ENCODE measurements around the gene F11.
"Not testable (repeated sequence)": the region's sequence is repeated elsewhere in the genome, so short reads cannot be mapped to it uniquely, and the experiment has no call there.

F11 gene

DNA sequence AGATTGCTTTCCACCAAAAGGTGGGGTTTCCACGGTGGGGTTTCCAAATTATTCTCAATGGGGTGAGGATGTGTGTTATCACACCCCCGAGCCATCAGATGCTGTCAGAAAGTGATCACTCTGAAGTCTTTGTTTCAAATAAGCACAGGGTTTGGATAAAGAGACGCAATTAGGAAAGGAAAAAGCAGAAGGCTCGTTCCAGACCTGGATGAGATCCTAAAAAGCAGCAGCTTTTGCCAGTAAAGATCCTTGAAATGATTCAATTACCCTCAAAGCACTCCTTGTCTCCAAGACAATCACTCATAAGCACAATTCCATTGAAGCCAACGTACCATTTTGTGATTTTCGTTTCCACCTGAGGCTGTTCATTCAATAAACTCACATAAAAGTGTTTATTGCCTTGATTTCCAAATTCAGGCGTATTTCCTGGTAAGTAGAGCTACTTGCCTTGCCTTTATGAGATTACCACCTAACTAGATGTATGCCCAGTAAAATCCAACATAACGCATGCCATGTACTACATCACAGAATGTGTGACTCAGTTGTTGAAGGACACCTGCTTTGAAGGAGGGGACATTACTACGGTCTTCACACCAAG, 5.2 kb downstream of the F11 start:
- no peak for DNase-seq
- H3K4me3 ChIP-seq (ENCODE audit: insufficient read depth, low read depth, low read length, poor library complexity, severe bottlenecking) = no peak overlapping the region
- no peak overlapping the region for H3K27ac ChIP-seq (ENCODE audit: insufficient read depth, low read length, poor library complexity, severe bottlenecking)
- H3K9me3 ChIP-seq (ENCODE audit: control insufficient read depth, low read length) = no peaks in the 10 kb centered on the region
- H3K36me3 ChIP-seq (ENCODE audit: control insufficient read depth, insufficient read depth, low read length) = no peaks in the 10 kb centered on the region
- no peaks in the 10 kb centered on the region for H3K4me1 ChIP-seq (ENCODE audit: control insufficient read depth, insufficient read depth, low read length, poor library complexity, severe bottlenecking)
- H3K27me3 ChIP-seq (replicated peaks; ENCODE audit: control insufficient read depth, insufficient read depth, low read length, poor library complexity, severe bottlenecking) = no peaks in the 10 kb centered on the region

DNA sequence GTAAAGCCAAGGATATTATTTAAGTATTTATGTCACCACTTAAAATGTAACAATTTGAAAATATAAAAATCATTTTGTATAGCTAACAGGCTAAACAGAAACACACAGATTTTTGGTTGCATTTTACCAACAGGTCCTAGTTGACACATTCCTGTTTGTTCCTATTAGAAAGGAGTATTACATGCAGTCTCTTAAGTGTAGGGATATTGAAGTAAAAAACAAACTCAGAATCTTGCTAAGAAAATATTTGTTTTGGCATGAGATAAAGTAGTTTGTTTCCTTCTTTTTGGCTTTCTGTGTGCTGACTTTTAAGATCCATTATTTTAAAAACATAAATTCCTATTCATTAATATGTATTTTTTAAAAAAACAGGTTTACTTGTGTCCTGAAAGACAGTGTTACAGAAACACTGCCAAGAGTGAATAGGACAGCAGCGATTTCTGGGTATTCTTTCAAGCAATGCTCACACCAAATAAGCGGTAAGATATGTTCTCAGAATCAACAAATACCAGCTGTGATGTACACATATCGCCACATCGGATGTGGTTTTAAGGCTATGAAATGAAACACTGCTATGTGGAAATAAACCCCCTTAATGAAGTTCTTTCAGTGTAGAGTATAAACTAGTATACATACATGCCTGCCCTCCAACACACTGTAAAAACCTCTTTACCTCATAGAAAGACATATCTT, 6.9 kb downstream of the F11 start:
- Histone ChIP-seq H3K4me1 (ENCODE audit: control insufficient read depth, insufficient read depth, low read length, poor library complexity, severe bottlenecking) (no peaks in the 10 kb centered on the region), H3K9me3 (ENCODE audit: control insufficient read depth, low read length) (no peaks in the 10 kb centered on the region), H3K27ac (ENCODE audit: insufficient read depth, low read length, poor library complexity, severe bottlenecking) (no peak overlapping the region), H3K27me3 (replicated peaks; ENCODE audit: control insufficient read depth, insufficient read depth, low read length, poor library complexity, severe bottlenecking) (no peaks in the 10 kb centered on the region), H3K36me3 (ENCODE audit: control insufficient read depth, insufficient read depth, low read length) (no peaks in the 10 kb centered on the region), H3K4me3 (ENCODE audit: insufficient read depth, low read depth, low read length, poor library complexity, severe bottlenecking) (no peak overlapping the region)
- DNase-seq = no peak

- H3K36me3 ChIP-seq (ENCODE audit: control insufficient read depth, insufficient read depth, low read length); H3K9me3 ChIP-seq (ENCODE audit: control insufficient read depth, low read length); H3K4me3 ChIP-seq (ENCODE audit: insufficient read depth, low read depth, low read length, poor library complexity, severe bottlenecking): not testable (repeated sequence)
Measured at GRCh38 chr4:186273392-186273789, 7.4 kb downstream of the F11 start.

GRCh38 chr4:186283311-186283710, 17.3 kb downstream of the F11 start:
- H3K27ac ChIP-seq (ENCODE audit: insufficient read depth, low read length, poor library complexity, severe bottlenecking) = no peak overlapping the region
- H3K4me3 ChIP-seq (ENCODE audit: insufficient read depth, low read depth, low read length, poor library complexity, severe bottlenecking) = no peak overlapping the region

More at GRCh38 chr4:186273392-186273789, 7.4 kb downstream of the F11 start:
- not testable (repeated sequence) for H3K27me3 ChIP-seq (replicated peaks; ENCODE audit: control insufficient read depth, insufficient read depth, low read length, poor library complexity, severe bottlenecking); H3K4me1 ChIP-seq (ENCODE audit: control insufficient read depth, insufficient read depth, low read length, poor library complexity, severe bottlenecking); H3K27ac ChIP-seq (ENCODE audit: insufficient read depth, low read length, poor library complexity, severe bottlenecking); DNase-seq

GRCh38 chr4:186285147-186285546, 19.2 kb downstream of the F11 start:
- Histone ChIP-seq H3K27me3 (replicated peaks; ENCODE audit: control insufficient read depth, insufficient read depth, low read length, poor library complexity, severe bottlenecking) (no peaks in the 10 kb centered on the region), H3K27ac (ENCODE audit: insufficient read depth, low read length, poor library complexity, severe bottlenecking) (no peak overlapping the region), H3K9me3 (ENCODE audit: control insufficient read depth, low read length) (no peaks in the 10 kb centered on the region), H3K4me1 (ENCODE audit: control insufficient read depth, insufficient read depth, low read length, poor library complexity, severe bottlenecking) (no peaks in the 10 kb centered on the region), H3K4me3 (ENCODE audit: insufficient read depth, low read depth, low read length, poor library complexity, severe bottlenecking) (no peak overlapping the region), H3K36me3 (ENCODE audit: control insufficient read depth, insufficient read depth, low read length) (no peaks in the 10 kb centered on the region)
- DNase-seq = no peak

More at GRCh38 chr4:186283311-186283710, 17.3 kb downstream of the F11 start:
- Histone ChIP-seq H3K4me1 (ENCODE audit: control insufficient read depth, insufficient read depth, low read length, poor library complexity, severe bottlenecking) (no peaks in the 10 kb centered on the region), H3K36me3 (ENCODE audit: control insufficient read depth, insufficient read depth, low read length) (no peaks in the 10 kb centered on the region), H3K27me3 (replicated peaks; ENCODE audit: control insufficient read depth, insufficient read depth, low read length, poor library complexity, severe bottlenecking) (no peaks in the 10 kb centered on the region), H3K9me3 (ENCODE audit: control insufficient read depth, low read length) (no peaks in the 10 kb centered on the region)
- DNase-seq = no peak

DNA sequence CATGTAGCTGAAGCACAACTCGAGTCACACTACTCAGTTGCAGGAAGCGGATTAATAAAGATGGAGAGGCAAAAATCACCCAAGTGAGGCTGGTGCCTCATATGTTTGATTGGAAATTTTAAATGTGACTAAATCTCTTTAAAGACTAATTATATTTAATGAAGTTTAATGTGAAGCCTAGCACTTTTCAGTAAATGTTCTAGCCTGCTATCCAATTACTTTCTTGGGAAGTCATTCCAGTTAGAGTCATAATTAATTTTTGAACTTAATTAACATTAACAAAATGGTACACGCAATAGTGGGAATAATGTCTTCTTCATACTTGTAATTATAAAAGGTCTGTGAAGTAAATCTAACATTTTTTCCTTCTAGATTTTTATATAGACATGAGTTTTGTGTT, 20.6 kb downstream of the F11 start:
- no peak for DNase-seq
- no peaks in the 10 kb centered on the region for H3K36me3 ChIP-seq (ENCODE audit: control insufficient read depth, insufficient read depth, low read length)
- no peaks in the 10 kb centered on the region for H3K27me3 ChIP-seq (replicated peaks; ENCODE audit: control insufficient read depth, insufficient read depth, low read length, poor library complexity, severe bottlenecking)
- H3K4me1 ChIP-seq (ENCODE audit: control insufficient read depth, insufficient read depth, low read length, poor library complexity, severe bottlenecking) = no peaks in the 10 kb centered on the region
- no peaks in the 10 kb centered on the region for H3K9me3 ChIP-seq (ENCODE audit: control insufficient read depth, low read length)
- no peak overlapping the region for H3K27ac ChIP-seq (ENCODE audit: insufficient read depth, low read length, poor library complexity, severe bottlenecking)
- H3K4me3 ChIP-seq (ENCODE audit: insufficient read depth, low read depth, low read length, poor library complexity, severe bottlenecking) = no peak overlapping the region

GRCh38 chr4:186291256-186291890, 25.4 kb downstream of the F11 start:
- Histone ChIP-seq H3K27ac (ENCODE audit: insufficient read depth, low read length, poor library complexity, severe bottlenecking) (no peak overlapping the region), H3K4me1 (ENCODE audit: control insufficient read depth, insufficient read depth, low read length, poor library complexity, severe bottlenecking) (no peaks in the 10 kb centered on the region), H3K4me3 (ENCODE audit: insufficient read depth, low read depth, low read length, poor library complexity, severe bottlenecking) (no peak overlapping the region), H3K27me3 (replicated peaks; ENCODE audit: control insufficient read depth, insufficient read depth, low read length, poor library complexity, severe bottlenecking) (no peaks in the 10 kb centered on the region), H3K9me3 (ENCODE audit: control insufficient read depth, low read length) (no peaks in the 10 kb centered on the region), H3K36me3 (ENCODE audit: control insufficient read depth, insufficient read depth, low read length) (no peaks in the 10 kb centered on the region)
- DNase-seq = no peak

GRCh38 chr4:186294160-186294559, 28.2 kb downstream of the F11 start:
- H3K27me3 ChIP-seq (replicated peaks; ENCODE audit: control insufficient read depth, insufficient read depth, low read length, poor library complexity, severe bottlenecking) = no peaks in the 10 kb centered on the region

DNA sequence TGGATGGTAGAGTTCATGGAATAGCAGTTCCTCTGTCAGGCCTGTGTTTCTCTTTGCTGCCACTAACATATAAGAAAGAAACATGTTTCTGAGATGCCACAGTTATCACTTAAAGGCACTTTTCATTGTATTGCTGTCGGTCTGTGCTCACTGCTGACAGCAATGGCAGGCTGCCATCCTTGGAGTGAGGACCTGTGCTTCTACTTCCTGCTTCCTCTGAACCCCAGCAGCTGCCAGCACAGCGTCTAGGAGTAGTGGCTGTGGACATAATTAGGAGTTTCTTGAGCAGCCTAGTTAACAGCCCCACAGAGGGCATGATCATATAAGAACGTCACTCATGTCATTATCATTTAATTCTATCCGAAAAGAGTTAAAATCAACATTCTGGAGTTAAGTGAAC, 30.5 kb downstream of the F11 start:
- peaks cover 4% of the 10 kb centered on the region for H3K4me1 ChIP-seq (ENCODE audit: control insufficient read depth, insufficient read depth, low read length, poor library complexity, severe bottlenecking)
- H3K36me3 ChIP-seq (ENCODE audit: control insufficient read depth, insufficient read depth, low read length) = no peaks in the 10 kb centered on the region
- DNase-seq = no peak
- H3K4me3 ChIP-seq (ENCODE audit: insufficient read depth, low read depth, low read length, poor library complexity, severe bottlenecking) = no peak overlapping the region
- no peak overlapping the region for H3K27ac ChIP-seq (ENCODE audit: insufficient read depth, low read length, poor library complexity, severe bottlenecking)
- H3K9me3 ChIP-seq (ENCODE audit: control insufficient read depth, low read length) = no peaks in the 10 kb centered on the region
- no peaks in the 10 kb centered on the region for H3K27me3 ChIP-seq (replicated peaks; ENCODE audit: control insufficient read depth, insufficient read depth, low read length, poor library complexity, severe bottlenecking)

More at GRCh38 chr4:186294160-186294559, 28.2 kb downstream of the F11 start:
- no peak overlapping the region for H3K27ac ChIP-seq (ENCODE audit: insufficient read depth, low read length, poor library complexity, severe bottlenecking)
- H3K4me3 ChIP-seq (ENCODE audit: insufficient read depth, low read depth, low read length, poor library complexity, severe bottlenecking) = no peak overlapping the region
- H3K9me3 ChIP-seq (ENCODE audit: control insufficient read depth, low read length) = no peaks in the 10 kb centered on the region
- H3K4me1 ChIP-seq (ENCODE audit: control insufficient read depth, insufficient read depth, low read length, poor library complexity, severe bottlenecking) = peaks cover 4% of the 10 kb centered on the region
- H3K36me3 ChIP-seq (ENCODE audit: control insufficient read depth, insufficient read depth, low read length) = no peaks in the 10 kb centered on the region
- no peak for DNase-seq

GRCh38 chr4:186297013-186297645, 31.1 kb downstream of the F11 start:
- Histone ChIP-seq H3K4me1 (ENCODE audit: control insufficient read depth, insufficient read depth, low read length, poor library complexity, severe bottlenecking) (peaks cover 4% of the 10 kb centered on the region), H3K9me3 (ENCODE audit: control insufficient read depth, low read length) (no peaks in the 10 kb centered on the region), H3K27ac (ENCODE audit: insufficient read depth, low read length, poor library complexity, severe bottlenecking) (no peak overlapping the region), H3K27me3 (replicated peaks; ENCODE audit: control insufficient read depth, insufficient read depth, low read length, poor library complexity, severe bottlenecking) (no peaks in the 10 kb centered on the region), H3K4me3 (ENCODE audit: insufficient read depth, low read depth, low read length, poor library complexity, severe bottlenecking) (no peak overlapping the region), H3K36me3 (ENCODE audit: control insufficient read depth, insufficient read depth, low read length) (no peaks in the 10 kb centered on the region)
- DNase-seq = no peak
